Measurements from ENCODE around the gene IFI27L1. TPM values are rescaled to one million over a fixed set of nuclear protein-coding genes. Genes with fewer than 3 reads are reported as not detected.
A peak's percentile ranks its signal among the peaks of the same experiment; 100 is the strongest.

Gene IFI27L1
- total RNA-seq, 1 experiment from 2014 or later: 9.9 TPM

DNA sequence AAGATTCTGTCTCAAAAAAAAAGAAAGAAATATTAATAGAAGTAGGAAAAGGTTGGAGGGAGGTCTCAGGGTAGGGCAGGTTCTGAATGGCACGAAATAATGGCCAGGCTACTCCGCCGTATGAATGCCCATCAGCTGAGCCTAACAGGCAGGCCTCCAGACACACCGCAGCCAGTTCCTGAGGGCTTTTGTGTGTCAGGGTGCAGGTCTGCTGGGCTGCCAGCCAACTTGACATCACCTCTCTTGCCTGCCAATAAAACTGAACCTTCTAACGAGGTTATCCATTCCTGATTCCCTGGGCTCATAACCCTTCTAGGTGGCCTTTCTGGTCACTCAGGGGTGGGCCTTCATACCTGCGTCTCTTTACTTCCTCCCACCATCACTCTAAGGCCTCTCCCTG, 32.4 kb downstream of the IFI27L1 start:
- DNase-seq (ENCODE audit: extremely low read depth, low read depth): no peak

DNA sequence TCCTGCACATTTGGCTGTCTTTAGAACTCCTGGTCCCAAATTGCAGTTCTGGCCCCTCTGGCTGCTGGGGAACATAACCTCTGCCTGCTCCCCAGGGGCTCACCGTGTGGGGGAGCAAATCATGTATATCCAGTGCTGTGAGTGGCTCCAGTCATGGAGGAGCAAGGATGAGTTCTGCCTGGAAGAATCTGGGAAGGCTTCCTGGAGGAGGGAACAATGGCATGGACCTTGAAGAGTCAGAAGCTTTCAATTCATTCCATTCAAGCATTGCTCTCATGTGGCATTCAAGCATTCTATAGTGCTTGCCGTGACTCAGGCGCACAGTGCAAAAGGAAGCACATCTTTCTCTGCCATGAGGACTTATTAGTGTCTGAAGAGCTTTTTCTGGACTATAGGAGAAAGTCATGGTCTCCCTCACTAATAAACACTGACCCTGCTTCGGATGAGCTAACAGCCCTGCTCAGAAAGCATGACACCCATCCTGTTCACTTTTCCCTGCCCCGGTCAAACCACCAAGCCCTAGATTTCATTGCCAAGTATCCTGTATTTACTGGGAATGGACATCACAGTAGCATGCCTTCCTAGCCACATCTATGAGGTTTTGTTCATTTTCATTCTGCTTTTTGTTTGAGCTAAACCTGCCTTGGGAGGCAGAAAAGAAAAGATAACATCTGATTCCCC, 32.9 kb downstream of the IFI27L1 start:
- no peak for DNase-seq (ENCODE audit: extremely low read depth, low read depth)

DNA sequence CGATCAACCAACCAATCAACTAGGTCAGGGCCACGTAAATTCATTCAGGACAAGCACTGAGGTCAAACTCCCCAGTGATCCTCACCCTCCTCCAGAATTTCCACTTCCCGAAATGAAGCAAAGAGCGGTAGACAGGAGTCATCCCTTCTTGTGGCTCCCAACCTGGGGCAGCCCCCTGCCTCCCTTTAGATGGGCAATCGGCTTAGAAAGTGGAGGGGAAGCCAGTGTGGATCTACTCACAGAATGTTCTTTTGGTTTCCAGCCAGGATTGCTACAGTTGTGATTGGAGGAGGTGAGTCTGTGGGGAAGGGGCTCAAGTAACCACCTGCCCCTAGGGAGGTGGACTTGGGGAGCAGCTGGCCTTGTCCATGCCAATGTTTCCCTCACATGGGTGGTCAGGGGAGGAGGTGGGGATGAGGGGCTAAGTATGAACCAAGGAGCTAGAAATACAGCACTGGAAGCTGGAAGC, 33.5 kb downstream of the IFI27L1 start:
- DNase-seq (ENCODE audit: extremely low read depth, low read depth): no peak

- DNase-seq (ENCODE audit: extremely low read depth, low read depth): no peak
Measured at GRCh38 chr14:94115058-94115591, 34.0 kb downstream of the IFI27L1 start.

GRCh38 chr14:94115631-94116030, 34.5 kb downstream of the IFI27L1 start:
- DNase-seq (ENCODE audit: extremely low read depth, low read depth): no peak

- no peak for DNase-seq (ENCODE audit: extremely low read depth, low read depth)
Measured at GRCh38 chr14:94116701-94117100, 35.6 kb downstream of the IFI27L1 start.

DNA sequence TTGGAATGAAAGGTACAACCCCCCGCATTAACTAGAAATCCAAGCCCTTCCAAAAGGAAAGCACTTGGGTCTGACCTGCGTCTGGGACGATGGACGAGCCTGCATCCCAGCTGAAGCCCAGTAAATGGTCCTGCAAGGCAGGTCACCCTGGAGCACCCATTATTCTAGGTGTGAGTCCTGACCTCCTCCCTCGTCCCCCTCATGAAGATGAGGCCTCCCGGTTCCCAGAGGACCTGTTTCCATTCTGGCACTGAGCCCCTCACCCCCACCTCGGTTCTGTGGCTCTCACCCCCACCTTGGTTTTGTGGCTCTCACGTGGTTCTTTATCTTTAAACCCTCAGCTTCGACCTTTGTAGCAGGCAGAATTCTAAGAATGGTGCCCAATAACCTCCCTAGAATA, 36.7 kb downstream of the IFI27L1 start:
- no peak for DNase-seq (ENCODE audit: extremely low read depth, low read depth)

DNA sequence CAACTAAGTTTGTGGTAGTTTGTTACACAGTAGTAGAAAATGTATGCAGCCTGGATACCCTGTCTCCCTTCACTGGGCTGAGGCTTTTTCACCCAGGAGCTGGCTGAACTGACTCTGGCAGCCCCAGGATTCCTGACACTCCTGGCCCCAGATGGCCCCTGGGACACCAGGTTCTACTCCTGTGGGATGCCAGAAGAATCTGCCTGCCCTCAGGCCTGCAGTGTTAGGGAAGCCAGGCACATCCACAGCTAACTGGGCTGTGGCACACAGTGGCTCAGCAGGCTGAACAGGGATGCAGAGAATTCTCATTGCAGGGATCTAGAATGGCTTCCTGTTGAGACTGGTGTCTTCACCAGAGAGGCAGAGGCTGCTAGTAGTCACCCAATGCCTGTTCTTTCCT, 38.0 kb downstream of the IFI27L1 start:
- DNase-seq (ENCODE audit: extremely low read depth, low read depth): no peak

GRCh38 chr14:94120667-94121340, 39.7 kb downstream of the IFI27L1 start:
- no peak for DNase-seq (ENCODE audit: extremely low read depth, low read depth)

DNA sequence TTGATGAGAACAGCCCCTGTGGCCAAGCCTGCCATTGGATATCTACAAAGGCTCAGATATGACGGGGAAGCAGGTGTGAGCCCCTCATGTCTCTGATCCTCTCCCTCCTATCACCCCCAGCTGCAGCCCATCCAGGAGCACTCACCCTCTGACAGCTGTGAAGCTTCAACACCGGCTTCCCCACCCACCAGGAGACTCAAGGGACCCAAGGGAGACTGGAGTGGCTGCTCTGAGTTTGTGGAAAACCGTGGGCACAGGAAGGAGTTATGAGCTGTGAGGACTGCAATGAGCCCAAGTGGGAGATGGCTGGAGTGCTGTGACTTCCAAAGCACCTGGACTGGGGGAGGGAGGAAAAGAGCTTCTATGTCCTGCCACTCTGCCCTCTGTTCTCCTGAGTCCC, 40.4 kb downstream of the IFI27L1 start:
- no peak for DNase-seq (ENCODE audit: extremely low read depth, low read depth)

GRCh38 chr14:94122438-94122837, 41.3 kb downstream of the IFI27L1 start:
- no peak for DNase-seq (ENCODE audit: extremely low read depth, low read depth)

GRCh38 chr14:94123296-94123695, 42.2 kb downstream of the IFI27L1 start:
- DNase-seq (ENCODE audit: extremely low read depth, low read depth): no peak

- DNase-seq (ENCODE audit: extremely low read depth, low read depth): no peak
Measured at GRCh38 chr14:94123868-94124267, 42.8 kb downstream of the IFI27L1 start.

DNA sequence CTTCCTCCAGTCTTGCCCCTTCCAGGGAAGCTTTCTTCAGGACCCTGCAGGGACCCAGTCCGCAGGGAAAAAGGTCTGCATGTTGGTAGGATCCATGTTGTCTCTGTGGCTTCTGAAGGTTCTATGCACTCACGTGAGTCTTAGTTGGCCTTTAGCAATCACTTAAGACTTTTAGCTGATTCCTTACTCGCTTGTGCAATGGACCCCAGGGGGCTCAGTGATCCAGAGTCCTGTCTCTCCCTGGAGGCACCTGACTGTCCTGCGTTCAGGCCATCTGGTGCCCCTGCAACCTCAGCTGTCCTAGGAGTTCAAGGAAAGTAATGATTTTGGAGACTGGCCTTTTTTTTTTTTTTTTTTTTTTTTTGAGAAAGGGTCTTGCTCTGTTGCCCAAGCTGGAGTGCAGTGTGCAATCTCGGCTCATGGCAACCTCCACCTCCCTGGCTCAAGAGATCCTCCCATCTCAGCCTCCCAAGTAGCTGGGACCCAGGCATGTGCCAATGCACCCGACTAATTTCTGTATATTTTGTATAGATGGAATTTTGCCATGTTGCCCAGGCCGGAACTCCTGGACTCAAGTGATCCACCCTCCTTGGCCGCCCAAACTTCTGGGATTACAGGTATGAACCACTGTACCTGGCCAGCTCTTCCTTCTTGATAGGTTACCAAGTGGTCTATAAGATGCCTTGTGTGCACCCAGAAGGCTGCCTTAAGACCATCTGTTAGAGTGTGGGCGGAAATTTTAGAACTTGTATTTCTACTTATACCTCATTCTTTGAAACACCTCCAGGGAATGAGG, 43.7 kb downstream of the IFI27L1 start:
- no peak for DNase-seq (ENCODE audit: extremely low read depth, low read depth)

- DNase-seq (ENCODE audit: extremely low read depth, low read depth): no peak
Measured at GRCh38 chr14:94125659-94126418, 44.7 kb downstream of the IFI27L1 start.

GRCh38 chr14:94126419-94126677, 45.2 kb downstream of the IFI27L1 start:
- no peak for DNase-seq (ENCODE audit: extremely low read depth, low read depth)

DNA sequence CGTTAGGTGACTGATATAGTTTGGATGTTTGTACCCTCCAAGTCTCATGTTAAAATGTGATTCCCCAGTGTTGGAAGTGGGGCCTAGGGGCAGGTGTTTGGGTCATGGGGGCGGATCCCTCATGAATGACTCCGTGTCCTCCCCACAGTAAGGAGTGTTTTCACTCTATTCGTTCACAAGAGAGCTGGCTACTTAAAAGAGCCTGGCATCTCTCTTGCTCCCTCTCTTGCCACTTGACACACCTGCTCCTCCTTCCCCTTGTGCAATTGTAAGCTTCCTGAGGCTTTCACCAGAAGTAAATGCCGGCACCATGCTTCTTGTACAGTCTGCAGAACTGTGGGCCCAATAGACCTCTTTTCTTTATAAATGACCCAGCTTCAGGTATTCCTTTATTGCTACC, 45.7 kb downstream of the IFI27L1 start:
- no peak for DNase-seq (ENCODE audit: extremely low read depth, low read depth)

DNA sequence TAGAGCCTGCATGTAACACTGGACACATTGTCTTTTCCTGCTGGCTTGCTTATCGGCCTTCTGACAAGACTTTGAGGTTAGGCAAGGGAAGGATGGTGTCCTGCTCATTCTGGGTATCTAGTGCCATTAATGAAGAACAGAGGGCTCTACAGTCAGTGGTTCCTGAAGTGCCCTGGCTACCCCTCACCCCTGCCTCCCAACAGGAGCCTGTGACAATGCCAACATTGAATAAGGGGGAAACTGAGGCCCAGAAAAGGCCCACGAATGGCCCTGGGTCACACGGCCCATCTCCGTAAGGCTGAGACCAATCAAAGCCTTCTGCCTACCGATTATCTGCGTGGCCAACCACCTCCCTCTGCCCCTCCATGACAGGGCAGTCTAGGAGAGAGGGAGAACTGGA, 46.2 kb downstream of the IFI27L1 start:
- no peak for DNase-seq (ENCODE audit: extremely low read depth, low read depth)

DNA sequence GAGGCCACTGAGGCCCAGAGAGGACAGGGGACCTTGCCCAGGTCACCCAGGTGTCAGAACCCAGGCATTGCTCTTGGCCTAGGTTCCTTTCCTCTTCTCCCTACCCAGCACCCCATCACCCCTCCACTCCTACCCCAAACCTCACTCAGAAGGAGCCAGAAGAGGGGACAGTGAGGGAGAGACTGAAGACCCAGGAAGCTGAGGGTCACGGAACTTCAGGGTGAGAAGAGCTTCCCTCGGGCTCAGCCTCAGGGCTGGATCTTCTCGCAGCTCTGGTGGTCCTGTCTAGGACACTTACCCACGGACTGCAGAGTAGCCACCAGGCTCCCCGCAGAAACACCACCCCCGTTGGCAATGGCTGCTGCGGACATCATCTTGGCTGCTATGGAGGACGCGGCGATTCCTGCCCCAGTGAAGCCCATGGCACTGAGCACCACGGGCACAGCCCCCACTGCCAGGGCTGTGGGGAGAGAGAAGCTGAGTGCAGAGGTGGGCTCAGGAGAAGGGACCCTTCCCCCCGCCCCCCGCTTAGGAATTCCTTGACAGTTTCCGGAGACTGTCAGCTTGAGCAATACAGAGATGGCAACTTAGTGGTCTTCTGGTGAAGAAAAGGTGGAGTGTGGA, 47.2 kb downstream of the IFI27L1 start:
- DNase-seq (ENCODE audit: extremely low read depth, low read depth): no peak

DNA sequence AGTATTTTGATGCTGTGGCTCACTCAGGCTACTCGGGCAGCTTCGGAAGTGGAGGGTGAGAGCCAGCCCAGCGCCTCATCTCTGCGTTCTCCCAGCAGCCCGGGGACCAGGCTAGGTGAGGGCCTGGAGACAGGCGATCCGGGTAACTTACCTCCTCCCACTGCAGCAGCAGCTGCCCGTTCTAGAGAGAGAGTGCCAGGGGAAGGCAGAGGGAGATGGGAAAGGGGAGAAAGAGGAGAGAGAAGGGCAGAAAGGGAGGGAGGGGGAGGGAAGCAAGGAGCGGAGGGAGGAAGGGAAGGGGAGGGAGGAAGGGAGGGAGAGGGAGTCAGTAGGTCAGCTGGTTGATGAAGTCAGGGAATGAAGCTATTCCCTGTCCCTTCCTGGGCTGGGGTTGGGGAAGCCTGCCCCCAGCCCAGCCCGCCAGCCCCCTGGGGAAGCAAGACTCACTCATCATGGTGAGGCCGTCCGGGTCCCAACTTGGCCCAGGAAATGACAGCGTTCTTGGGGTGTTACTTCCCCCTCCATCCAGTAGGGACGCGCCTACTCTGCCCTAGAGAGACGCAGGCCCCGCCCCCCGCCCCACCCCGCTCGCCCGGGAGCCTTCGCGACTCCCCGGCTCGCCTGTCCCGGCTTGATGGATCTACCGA, 48.1 kb downstream of the IFI27L1 start, which contains the start of gene IFI27L2:
Gene IFI27L2 (minus strand): TSS at position 494 of the 647 bp plus-strand sequence. CDS start 40 bp downstream, at position 454.
- DNase-seq (ENCODE audit: extremely low read depth, low read depth): peak; percentile 76
